Fibroblast of villous mesenchyme (primary cell): Measurements from ENCODE around the gene RGS7. TPM values are rescaled to one million over a fixed set of nuclear protein-coding genes. Genes with fewer than 3 reads are reported as not detected.

Experiments
- DNase-seq: peaks from one replicate; pipeline ENCODE4 v3.0.0-alpha.2; 2010; ENCODE audit warnings: low read depth
- H3K4me3 ChIP-seq: 2 replicates; pipeline ENCODE4 v1.5.1; 2011; ENCODE audit warnings: low read depth, mild to moderate bottlenecking, low read length
- total RNA-seq: library from RNA; depleted of rRNA; stranded (reverse); fragments of >200 nt; gene quantifications from 2 replicates; pipeline ENCODE4 v1.2.3, GENCODE V29; 2012
- TF ChIP-seq, protein P1 (sequence below): IDR thresholded peaks from 2 replicates; pipeline ENCODE4 v1.5.1; 2012; ENCODE audit warnings: low read depth, mild to moderate bottlenecking, low read length; ENCODE audit not compliant: insufficient read depth

The RGS7 gene
- total RNA-seq, 1 donor = 0.43 TPM

DNA sequence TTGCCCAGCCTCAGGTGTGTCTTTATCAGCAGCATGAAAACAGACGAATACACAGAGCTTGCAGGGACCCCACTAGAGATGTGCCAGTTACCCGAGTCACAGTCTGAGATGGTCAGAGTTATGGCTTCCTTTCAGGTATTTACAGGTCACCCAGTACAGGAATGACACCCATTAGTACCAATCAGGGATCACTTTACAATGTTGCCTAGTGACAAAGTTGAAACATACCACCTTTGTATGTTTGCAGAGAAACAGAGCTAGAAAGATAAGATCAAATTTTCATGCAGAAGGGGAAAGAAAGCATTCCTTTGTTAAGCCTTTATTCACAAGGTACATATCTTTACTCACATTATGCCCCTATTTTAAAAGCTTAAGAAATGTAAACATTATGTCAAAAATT is 137.6 kb downstream of the RGS7 start:
- TF ChIP-seq, protein P1, sequence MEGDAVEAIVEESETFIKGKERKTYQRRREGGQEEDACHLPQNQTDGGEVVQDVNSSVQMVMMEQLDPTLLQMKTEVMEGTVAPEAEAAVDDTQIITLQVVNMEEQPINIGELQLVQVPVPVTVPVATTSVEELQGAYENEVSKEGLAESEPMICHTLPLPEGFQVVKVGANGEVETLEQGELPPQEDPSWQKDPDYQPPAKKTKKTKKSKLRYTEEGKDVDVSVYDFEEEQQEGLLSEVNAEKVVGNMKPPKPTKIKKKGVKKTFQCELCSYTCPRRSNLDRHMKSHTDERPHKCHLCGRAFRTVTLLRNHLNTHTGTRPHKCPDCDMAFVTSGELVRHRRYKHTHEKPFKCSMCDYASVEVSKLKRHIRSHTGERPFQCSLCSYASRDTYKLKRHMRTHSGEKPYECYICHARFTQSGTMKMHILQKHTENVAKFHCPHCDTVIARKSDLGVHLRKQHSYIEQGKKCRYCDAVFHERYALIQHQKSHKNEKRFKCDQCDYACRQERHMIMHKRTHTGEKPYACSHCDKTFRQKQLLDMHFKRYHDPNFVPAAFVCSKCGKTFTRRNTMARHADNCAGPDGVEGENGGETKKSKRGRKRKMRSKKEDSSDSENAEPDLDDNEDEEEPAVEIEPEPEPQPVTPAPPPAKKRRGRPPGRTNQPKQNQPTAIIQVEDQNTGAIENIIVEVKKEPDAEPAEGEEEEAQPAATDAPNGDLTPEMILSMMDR = no peak
- no peak overlapping the region for H3K4me3 ChIP-seq
- DNase-seq = no peak

DNA sequence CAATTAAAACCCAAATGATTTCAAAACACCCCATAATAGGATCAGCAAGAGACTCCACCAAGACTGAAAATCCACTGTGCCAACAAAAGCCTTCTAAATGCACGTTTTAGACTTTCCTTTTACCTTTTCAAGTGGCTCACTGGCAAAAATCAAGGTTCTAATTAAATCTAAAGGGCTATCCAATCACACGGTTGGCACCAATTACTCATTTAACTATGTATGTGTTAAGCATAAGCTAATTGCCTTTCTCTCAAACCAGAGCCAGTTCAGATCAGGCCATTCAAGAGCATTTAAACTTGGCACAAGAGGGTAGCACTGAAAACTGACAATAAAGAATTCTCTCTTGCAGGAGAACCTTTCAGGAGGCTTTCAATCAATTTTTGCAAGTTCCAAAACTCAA is 139.5 kb downstream of the RGS7 start:
- no peak overlapping the region for H3K4me3 ChIP-seq
- DNase-seq = no peak
- TF ChIP-seq, protein P1 = no peak

DNA sequence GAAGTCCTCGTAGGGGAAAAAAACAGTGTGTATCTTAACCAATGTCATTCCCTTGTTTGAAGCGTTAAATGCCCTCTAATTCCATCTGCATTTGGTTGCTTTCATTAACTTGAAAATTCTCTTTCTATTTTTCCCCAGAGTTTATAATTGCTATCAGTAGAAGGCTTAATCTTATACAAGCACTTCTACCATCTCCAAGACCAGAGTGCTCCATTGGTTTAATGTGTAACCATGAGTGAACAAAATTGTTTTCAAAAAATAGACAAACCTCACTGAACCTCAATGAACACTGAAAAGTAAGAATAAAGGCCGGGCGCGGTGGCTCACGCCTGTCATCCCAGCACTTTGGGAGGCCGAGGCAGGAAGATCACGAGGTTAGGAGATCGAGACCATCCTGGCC is 141.3 kb downstream of the RGS7 start:
- no peak for DNase-seq
- TF ChIP-seq, protein P1 = no peak
- no peak overlapping the region for H3K4me3 ChIP-seq

DNA sequence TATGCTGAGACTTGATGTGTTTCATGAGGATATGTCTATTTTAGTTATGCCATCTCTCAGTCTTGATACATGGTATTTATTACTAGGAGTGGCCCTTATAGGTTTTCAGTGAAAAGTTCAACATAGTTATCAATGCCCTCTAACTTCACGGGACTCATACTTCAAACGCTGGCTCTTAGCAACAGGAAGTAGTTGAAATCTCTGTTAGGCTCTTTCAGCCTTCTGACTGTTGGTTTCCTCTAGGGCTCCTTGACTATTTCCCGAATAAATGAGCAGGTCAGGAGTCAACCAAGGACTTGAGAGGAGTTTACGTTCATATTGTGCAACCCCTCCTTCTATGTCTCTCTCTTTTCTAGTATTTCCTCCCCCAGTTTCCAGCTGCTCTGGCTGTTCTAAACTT is 141.8 kb downstream of the RGS7 start:
- peak; percentile 1 for DNase-seq
- H3K4me3 ChIP-seq = no peak overlapping the region
- TF ChIP-seq, protein P1 = no peak

DNA sequence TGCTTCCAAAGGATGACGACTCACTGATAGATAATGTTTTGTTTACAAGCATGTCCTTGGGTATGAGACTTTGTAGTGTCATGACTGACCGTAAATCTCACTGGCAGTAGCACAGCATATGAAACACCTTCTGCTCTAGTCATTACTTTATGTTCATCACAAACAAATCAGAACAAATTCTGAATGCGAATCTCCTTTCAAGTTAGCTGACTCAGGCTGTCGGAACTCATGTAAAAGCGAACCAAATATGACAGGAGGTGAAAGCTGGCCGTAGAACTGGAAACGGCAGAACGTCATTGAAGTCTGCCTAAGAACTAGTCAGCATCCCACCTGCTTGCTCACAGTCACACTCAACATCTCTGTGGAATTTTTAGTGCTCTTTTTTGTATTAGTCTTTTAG is 143.9 kb downstream of the RGS7 start:
- TF ChIP-seq, protein P1 = no peak
- DNase-seq = no peak

DNA sequence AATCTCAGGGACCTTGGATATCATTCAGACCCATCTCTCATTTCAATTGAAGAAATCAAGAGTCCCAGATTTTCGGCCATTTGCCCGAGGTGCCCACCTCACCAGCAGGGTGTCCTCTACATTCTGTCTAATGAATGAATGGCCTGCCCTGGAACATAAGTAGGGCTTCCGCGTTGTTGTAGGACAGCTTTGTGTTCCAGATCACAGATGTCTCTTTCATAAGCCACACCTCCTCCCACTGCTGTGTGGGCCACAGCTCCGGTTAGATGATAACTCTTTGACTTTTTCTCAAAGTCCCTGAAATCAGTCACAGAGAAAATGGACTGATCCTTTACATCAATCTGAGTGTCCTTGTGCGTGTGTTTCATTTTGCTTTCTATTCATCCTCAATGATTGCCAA is 144.4 kb downstream of the RGS7 start:
- TF ChIP-seq, protein P1 = no peak
- DNase-seq = no peak

More for the DNA sequence above, 143.9 kb downstream of the RGS7 start:
- H3K4me3 ChIP-seq = no peak overlapping the region

DNA sequence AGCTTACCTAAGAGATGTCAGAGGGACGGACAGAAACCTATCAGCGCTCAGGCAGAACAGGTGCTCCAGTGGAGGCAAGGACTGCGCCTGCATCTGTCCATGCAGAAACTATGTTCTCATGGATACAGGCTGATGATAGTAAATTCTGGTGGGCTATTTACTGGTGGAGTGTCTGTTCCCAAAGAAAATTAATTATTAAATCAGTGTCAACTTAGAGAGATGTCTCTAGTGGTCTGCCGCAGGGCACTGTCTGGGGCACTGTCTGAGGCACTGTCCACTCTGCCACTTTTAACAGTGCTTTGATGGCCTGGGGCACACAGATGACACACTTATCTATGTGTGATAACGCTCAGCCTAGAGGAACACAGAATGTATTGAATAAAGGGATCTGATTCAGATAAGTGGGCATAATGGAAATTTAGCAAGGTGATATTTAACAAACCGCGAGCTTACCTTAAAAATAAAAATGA is 148.1 kb downstream of the RGS7 start:
- no peak for DNase-seq
- TF ChIP-seq, protein P1 = no peak
- H3K4me3 ChIP-seq = no peak overlapping the region

More for the DNA sequence above, 144.4 kb downstream of the RGS7 start:
- H3K4me3 ChIP-seq = no peak overlapping the region
